OCI-LY3 (cell line): Measurements from ENCODE around the gene CTNNA3.

ENCODE experiments used
- EZH2phosphoT487 ChIP-seq: fragments of 200-600 bp; shearing (Covaris generic); IDR thresholded peaks from 2 replicates; pipeline ENCODE4 v1.6.1; 2018; ENCODE audit warnings: antibody characterized with exemption, mixed run types, low read depth
- TF ChIP-seq, protein P1 (sequence below): fragments of 200-600, 300-600 bp; sonication (generic); IDR thresholded peaks from 2 replicates; pipeline ENCODE4 v1.5.1; 2014; ENCODE audit warnings: antibody characterized with exemption, low read length, low read depth

- TF ChIP-seq, protein P1, sequence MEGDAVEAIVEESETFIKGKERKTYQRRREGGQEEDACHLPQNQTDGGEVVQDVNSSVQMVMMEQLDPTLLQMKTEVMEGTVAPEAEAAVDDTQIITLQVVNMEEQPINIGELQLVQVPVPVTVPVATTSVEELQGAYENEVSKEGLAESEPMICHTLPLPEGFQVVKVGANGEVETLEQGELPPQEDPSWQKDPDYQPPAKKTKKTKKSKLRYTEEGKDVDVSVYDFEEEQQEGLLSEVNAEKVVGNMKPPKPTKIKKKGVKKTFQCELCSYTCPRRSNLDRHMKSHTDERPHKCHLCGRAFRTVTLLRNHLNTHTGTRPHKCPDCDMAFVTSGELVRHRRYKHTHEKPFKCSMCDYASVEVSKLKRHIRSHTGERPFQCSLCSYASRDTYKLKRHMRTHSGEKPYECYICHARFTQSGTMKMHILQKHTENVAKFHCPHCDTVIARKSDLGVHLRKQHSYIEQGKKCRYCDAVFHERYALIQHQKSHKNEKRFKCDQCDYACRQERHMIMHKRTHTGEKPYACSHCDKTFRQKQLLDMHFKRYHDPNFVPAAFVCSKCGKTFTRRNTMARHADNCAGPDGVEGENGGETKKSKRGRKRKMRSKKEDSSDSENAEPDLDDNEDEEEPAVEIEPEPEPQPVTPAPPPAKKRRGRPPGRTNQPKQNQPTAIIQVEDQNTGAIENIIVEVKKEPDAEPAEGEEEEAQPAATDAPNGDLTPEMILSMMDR: no peak
- TF ChIP-seq EZH2phosphoT487: no peak
Measured at GRCh38 chr10:67722113-67722512, 26.1 kb upstream of the CTNNA3 start.
